ENCODE results near the gene ENOX1.
A peak's percentile ranks its signal among the peaks of the same experiment; 100 is the strongest.

The ENOX1 gene

DNA sequence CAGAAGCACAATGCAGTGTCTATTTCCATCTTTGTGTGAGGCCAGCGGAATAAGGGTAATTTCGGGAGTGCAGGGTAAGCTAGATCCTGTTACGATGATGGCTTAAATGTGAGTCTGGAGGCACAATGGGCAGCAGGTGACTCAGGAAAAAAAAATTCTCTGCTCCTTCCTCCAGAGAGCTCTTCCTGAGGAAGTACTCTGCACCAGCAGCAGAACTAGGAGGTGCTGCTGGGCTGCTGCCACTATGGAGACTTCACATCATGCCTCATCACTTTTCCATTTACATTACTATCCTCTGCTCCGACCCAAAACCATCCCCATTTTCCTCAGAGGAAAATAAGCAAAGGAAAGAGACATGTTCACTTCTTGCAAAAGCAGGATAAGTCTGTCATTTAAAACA is 481.4 kb downstream of the ENOX1 start:
- DNase-seq (ENCODE audit: low read depth) = peak; percentile 27
- TF ChIP-seq, protein P1, sequence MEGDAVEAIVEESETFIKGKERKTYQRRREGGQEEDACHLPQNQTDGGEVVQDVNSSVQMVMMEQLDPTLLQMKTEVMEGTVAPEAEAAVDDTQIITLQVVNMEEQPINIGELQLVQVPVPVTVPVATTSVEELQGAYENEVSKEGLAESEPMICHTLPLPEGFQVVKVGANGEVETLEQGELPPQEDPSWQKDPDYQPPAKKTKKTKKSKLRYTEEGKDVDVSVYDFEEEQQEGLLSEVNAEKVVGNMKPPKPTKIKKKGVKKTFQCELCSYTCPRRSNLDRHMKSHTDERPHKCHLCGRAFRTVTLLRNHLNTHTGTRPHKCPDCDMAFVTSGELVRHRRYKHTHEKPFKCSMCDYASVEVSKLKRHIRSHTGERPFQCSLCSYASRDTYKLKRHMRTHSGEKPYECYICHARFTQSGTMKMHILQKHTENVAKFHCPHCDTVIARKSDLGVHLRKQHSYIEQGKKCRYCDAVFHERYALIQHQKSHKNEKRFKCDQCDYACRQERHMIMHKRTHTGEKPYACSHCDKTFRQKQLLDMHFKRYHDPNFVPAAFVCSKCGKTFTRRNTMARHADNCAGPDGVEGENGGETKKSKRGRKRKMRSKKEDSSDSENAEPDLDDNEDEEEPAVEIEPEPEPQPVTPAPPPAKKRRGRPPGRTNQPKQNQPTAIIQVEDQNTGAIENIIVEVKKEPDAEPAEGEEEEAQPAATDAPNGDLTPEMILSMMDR (conservative IDR thresholded peaks at IDR 0.05; ENCODE audit: control insufficient read depth, insufficient read depth, low read depth, low read length) = no peak
- no peak overlapping the region for H3K4me3 ChIP-seq (ENCODE audit: control insufficient read depth, low read depth, low read length)

DNA sequence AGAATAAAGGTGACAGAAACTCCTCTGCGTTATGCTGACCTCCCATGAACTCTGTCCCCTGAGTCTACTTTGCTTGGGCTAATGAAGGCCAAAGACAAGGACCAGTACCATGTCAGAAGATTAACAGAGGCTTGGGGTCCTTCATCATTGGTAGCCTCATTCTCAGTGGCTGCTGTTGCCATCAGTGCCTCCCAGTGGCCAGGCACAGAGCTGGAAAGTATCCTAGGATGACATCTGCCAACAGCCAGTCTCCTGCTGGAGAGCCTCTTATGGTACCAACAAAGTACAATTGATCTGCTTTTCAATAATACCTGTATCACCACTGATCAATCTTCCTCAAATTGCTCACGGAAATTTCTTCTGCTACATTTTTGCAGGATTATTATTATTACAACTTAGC is 481.8 kb downstream of the ENOX1 start:
- no peak for DNase-seq (ENCODE audit: low read depth)
- no peak overlapping the region for H3K4me3 ChIP-seq (ENCODE audit: control insufficient read depth, low read depth, low read length)
- TF ChIP-seq, protein P1 (conservative IDR thresholded peaks at IDR 0.05; ENCODE audit: control insufficient read depth, insufficient read depth, low read depth, low read length) = no peak

- DNase-seq (ENCODE audit: low read depth) = no peak
Measured at GRCh38 chr13:43304449-43304848, 482.3 kb downstream of the ENOX1 start.

DNA sequence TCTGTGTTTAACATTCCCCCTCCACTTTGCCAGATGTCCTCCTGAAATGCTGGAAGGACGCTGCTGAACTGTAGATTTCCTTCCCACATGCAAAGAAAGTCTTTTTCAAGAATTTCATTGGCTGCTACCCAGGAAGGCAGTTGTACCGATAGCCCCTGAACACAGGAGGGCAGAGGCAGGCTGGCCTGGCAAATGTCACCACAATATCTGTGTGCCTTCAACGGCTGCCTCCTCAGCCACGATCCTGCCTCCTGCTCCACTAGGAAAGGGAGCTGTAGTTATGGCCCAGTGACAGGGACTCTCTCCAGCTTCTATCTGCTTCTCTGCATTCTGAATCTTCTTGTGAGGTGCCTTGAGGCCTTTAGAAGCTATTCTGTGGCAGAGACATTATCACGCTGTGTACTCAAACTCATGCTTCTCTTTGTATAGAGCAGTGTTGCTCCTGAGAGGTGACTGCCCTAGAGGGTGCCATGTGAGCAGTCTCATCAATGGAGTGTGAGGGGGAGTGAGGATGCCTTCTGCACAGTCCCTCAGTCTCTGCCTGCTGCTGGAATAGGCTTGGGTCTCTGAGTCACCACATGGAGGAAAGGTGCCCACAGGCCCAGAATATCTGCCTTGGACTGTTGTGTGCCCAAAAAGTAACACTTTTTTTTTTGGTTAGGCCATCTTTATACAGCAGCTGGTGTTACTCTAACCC is 483.6 kb downstream of the ENOX1 start:
- TF ChIP-seq, protein P1 (conservative IDR thresholded peaks at IDR 0.05; ENCODE audit: control insufficient read depth, insufficient read depth, low read depth, low read length) = peak; percentile 48
- H3K4me3 ChIP-seq (ENCODE audit: control insufficient read depth, low read depth, low read length) = no peak overlapping the region
- DNase-seq (ENCODE audit: low read depth) = peak; percentile 61

More at GRCh38 chr13:43304449-43304848, 482.3 kb downstream of the ENOX1 start:
- no peak overlapping the region for H3K4me3 ChIP-seq (ENCODE audit: control insufficient read depth, low read depth, low read length)
- TF ChIP-seq, protein P1 (conservative IDR thresholded peaks at IDR 0.05; ENCODE audit: control insufficient read depth, insufficient read depth, low read depth, low read length) = no peak

DNA sequence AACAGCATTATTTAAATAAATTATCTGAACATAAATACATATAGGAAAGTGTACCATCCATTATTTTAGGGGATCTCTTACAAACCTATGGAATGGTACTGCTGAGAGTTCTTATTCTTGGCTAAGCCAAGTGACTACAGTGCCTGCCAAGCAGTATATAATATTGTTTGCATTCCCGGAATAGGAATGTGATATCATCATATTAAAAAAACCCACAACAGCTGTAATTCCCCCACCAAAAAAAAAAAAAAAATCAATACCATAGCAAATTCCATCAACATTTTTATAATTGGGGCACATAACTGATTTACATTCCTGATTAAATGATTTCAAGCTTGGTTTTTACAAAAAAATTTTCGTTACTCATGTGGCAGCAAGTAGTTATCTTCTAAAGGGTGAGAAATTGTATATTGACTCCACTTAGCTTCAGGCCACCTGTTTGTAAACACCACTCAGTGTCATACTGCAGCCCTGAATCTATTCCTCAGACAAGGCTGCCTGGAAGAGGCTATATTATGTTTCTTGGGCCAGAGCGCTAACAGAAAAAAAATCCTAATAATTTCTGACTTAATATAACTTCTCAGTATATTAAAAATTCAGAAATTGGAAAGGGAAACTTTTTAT is 485.3 kb downstream of the ENOX1 start:
- no peak overlapping the region for H3K4me3 ChIP-seq (ENCODE audit: control insufficient read depth, low read depth, low read length)
- TF ChIP-seq, protein P1 (conservative IDR thresholded peaks at IDR 0.05; ENCODE audit: control insufficient read depth, insufficient read depth, low read depth, low read length) = no peak
- DNase-seq (ENCODE audit: low read depth) = peak; percentile 20

DNA sequence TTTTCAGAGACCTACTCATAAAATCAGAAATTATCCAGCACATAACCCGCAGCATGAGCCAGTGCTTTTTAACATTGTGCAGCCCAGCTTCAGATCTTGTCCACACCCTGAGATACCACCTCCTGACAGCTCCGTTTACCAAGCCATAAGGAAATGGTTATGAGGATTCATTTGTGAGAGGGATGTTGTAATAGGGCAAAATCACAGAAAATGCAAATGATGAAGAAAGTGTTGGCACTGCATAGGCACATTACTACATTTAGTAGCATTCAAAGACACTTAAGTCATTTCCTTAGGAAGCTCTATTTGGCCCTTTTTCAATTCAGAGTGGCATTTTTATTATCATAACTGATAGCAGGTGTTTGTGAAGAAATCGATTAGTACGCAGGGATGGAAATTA is 485.9 kb downstream of the ENOX1 start:
- TF ChIP-seq, protein P1 (conservative IDR thresholded peaks at IDR 0.05; ENCODE audit: control insufficient read depth, insufficient read depth, low read depth, low read length) = no peak
- peak; percentile 77 for DNase-seq (ENCODE audit: low read depth)
- no peak overlapping the region for H3K4me3 ChIP-seq (ENCODE audit: control insufficient read depth, low read depth, low read length)

Data from fibroblast of mammary gland (primary cell).